Mesenchymal stem cell (in vitro differentiated cells and primary cell): Measurements from ENCODE around the gene TAAR9.
A peak's percentile ranks its signal among the peaks of the same experiment; 100 is the strongest.

ENCODE experiments used
- DNase-seq: peaks from one replicate; pipeline ENCODE4 v3.0.0-alpha.2; 2013
- H2AFZ ChIP-seq: one replicate; pipeline ENCODE4 v1.6.1; 2013; ENCODE audit warnings: low read depth, mild to moderate bottlenecking, control low read depth, inconsistent platforms, low read length, moderate library complexity
- H2AK5ac ChIP-seq: 2 replicates; pipeline ENCODE4 v1.6.1; 2013; ENCODE audit warnings: low read length, moderate library complexity, mild to moderate bottlenecking, inconsistent platforms; ENCODE audit not compliant: severe bottlenecking
- H2BK120ac ChIP-seq: one replicate; pipeline ENCODE4 v1.6.1; 2013; ENCODE audit warnings: low read depth, mild to moderate bottlenecking, inconsistent platforms, low read length, moderate library complexity
- H2BK12ac ChIP-seq, 2 experiments: one replicate each; pipeline ENCODE4 v1.6.1; 2013; ENCODE audit warnings: inconsistent platforms in 2 of 2, low read length in 2 of 2, mild to moderate bottlenecking in 2 of 2, moderate library complexity in 2 of 2, control low read depth in 1 of 2
- H2BK15ac ChIP-seq: one replicate; pipeline ENCODE4 v1.6.1; 2013; ENCODE audit warnings: mild to moderate bottlenecking, low read depth, inconsistent platforms; ENCODE audit not compliant: poor library complexity, severe bottlenecking
- H2BK5ac ChIP-seq: 2 replicates; pipeline ENCODE4 v1.6.1; 2013; ENCODE audit warnings: low read depth, mild to moderate bottlenecking, low read length, control low read depth, inconsistent platforms; ENCODE audit not compliant: poor library complexity, severe bottlenecking
- H3K14ac ChIP-seq, 2 experiments: one replicate each; pipeline ENCODE4 v1.6.1; 2013; ENCODE audit warnings: inconsistent platforms in 2 of 2, low read length in 2 of 2, control low read depth in 1 of 2, mild to moderate bottlenecking in 1 of 2, moderate library complexity in 1 of 2
- H3K18ac ChIP-seq, 2 experiments: one replicate each; pipeline ENCODE4 v1.6.1; 2013; ENCODE audit warnings: inconsistent platforms in 2 of 2, low read length in 2 of 2, control low read depth in 1 of 2, low read depth in 1 of 2, mild to moderate bottlenecking in 1 of 2
- H3K23ac ChIP-seq, 2 experiments: one replicate each; pipeline ENCODE4 v1.6.1; 2013; ENCODE audit warnings: inconsistent platforms in 2 of 2, low read length in 2 of 2, mild to moderate bottlenecking in 2 of 2, moderate library complexity in 2 of 2, control low read depth in 1 of 2
- H3K27ac ChIP-seq: 2 replicates; pipeline ENCODE4 v1.5.1; 2013; ENCODE audit warnings: mild to moderate bottlenecking, moderate library complexity, low read length, control low read depth, inconsistent platforms; ENCODE audit not compliant: poor library complexity, severe bottlenecking
- H3K27me3 ChIP-seq, 2 experiments: 2 replicates each; pipeline versions ENCODE4 v1.6.1 to v1.7.0; 2013; ENCODE audit warnings: low read length in 2 of 2, mild to moderate bottlenecking in 2 of 2, moderate library complexity in 2 of 2, control low read depth in 1 of 2, inconsistent platforms in 1 of 2; ENCODE audit not compliant: control insufficient read depth in 1 of 2, insufficient read depth in 1 of 2
- H3K36me3 ChIP-seq, 2 experiments: 2 replicates each; pipeline versions ENCODE4 v1.6.1 to v1.7.0; 2013; ENCODE audit warnings: low read length in 2 of 2, control low read depth in 1 of 2, inconsistent platforms in 1 of 2, low read depth in 1 of 2, mild to moderate bottlenecking in 1 of 2; ENCODE audit not compliant: insufficient read depth in 2 of 2, control insufficient read depth in 1 of 2
- H3K4ac ChIP-seq, 2 experiments: one replicate each; pipeline ENCODE4 v1.6.1; 2013; ENCODE audit warnings: inconsistent platforms in 2 of 2, low read length in 2 of 2, mild to moderate bottlenecking in 2 of 2, moderate library complexity in 2 of 2, control low read depth in 1 of 2, low read depth in 1 of 2
- H3K4me1 ChIP-seq: 2 replicates; pipeline ENCODE4 v1.6.1; 2013; ENCODE audit warnings: low read depth, low read length, control low read depth; ENCODE audit not compliant: control insufficient read depth, insufficient read depth
- H3K4me2 ChIP-seq: 2 replicates; pipeline ENCODE4 v1.6.1; 2013; ENCODE audit warnings: low read length, mild to moderate bottlenecking, inconsistent platforms; ENCODE audit not compliant: poor library complexity, severe bottlenecking
- H3K4me3 ChIP-seq, 2 experiments: 2 replicates each; pipeline versions ENCODE4 v1.5.1 to v1.7.0; 2013; ENCODE audit warnings: low read length in 2 of 2, mild to moderate bottlenecking in 2 of 2, control low read depth in 1 of 2, low read depth in 1 of 2; ENCODE audit not compliant: insufficient read depth in 1 of 2
- H3K79me1 ChIP-seq: replicated peaks from 2 replicates; pipeline ENCODE4 v1.6.1; 2013; ENCODE audit warnings: mild to moderate bottlenecking, control low read depth, low read length, inconsistent platforms; ENCODE audit not compliant: poor library complexity, severe bottlenecking
- H3K9ac ChIP-seq: 2 replicates; pipeline ENCODE4 v1.7.0; 2013; ENCODE audit warnings: mild to moderate bottlenecking, low read length, moderate library complexity
- H3K9me3 ChIP-seq: 2 replicates; pipeline ENCODE4 v1.7.0; 2013; ENCODE audit warnings: mild to moderate bottlenecking, low read length; ENCODE audit not compliant: control insufficient read depth
- H4K8ac ChIP-seq: one replicate; pipeline ENCODE4 v1.6.1; 2013; ENCODE audit warnings: inconsistent platforms, mild to moderate bottlenecking, low read length, moderate library complexity
- H4K91ac ChIP-seq: one replicate; pipeline ENCODE4 v1.6.1; 2013; ENCODE audit warnings: mild to moderate bottlenecking, low read length, inconsistent platforms
- WGBS: methylation state at CpG from one replicate; pipeline ENCODE4 v1.1.7; 2013; ENCODE audit warnings: mixed read lengths; 5-methylcytosine and 5-hydroxymethylcytosine counted together

The TAAR9 gene

DNA sequence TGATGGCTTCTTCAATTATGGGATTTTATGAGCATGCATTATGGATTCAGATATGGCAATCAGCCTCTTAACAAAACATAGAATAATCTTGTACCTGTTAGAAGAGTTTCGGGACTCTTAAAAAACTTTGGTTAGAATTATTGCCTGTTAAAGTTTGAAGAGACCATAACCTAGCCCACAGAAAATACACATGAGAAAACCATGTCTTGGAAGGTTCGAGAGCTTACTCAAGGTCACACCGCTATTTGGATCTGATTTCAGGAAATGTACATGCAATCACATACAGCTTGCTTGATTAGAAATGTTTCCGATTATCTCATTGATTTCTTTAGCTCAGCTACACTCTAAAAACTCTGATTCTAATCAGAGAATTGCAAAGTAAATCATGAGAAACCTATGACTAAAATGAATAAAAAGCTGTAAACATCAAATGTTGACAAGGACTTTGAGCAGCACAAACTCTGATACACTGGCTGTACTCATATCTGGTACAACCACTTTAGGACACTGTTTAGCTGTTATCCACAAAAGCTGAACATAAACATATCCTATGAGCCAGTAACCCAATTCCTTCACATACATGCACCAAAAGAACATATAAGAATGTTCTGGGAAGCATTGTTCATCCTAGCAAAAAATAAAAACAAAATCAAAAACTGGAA lies 41.4 kb upstream of the TAAR9 start:
- peaks cover 24% of the 10 kb centered on the region for H3K79me1 ChIP-seq
- H3K4me3 ChIP-seq, result no peak overlapping the region
- no peak overlapping the region for H2AK5ac ChIP-seq
- H2BK120ac ChIP-seq, result no peak overlapping the region
- H3K27me3 ChIP-seq, result no peaks in the 10 kb centered on the region
- peaks cover 11% of the 10 kb centered on the region for H3K9me3 ChIP-seq
- H3K27ac ChIP-seq, result no peak overlapping the region
- no peak overlapping the region for H2BK12ac ChIP-seq
- no peak overlapping the region for H4K91ac ChIP-seq
- no peak for DNase-seq
- no peaks in the 10 kb centered on the region for H3K4me1 ChIP-seq
- no peak overlapping the region for H2AFZ ChIP-seq
- no peak overlapping the region for H3K23ac ChIP-seq
- H4K8ac ChIP-seq, result no peak overlapping the region
- no peak overlapping the region for H3K4me2 ChIP-seq
- no peak overlapping the region for H3K18ac ChIP-seq
- peaks cover 18 to 77% of the 10 kb centered on the region in 2 experiments for H3K36me3 ChIP-seq
- 100% methylated on average over 1 of the region's 4 CpGs for WGBS
- peak overlapping the region; percentile 47 for H3K9ac ChIP-seq
- no peak overlapping the region for H2BK5ac ChIP-seq
- H3K4ac ChIP-seq, result no peak overlapping the region
- H3K14ac ChIP-seq, result no peak overlapping the region
- no peak overlapping the region for H2BK15ac ChIP-seq

DNA sequence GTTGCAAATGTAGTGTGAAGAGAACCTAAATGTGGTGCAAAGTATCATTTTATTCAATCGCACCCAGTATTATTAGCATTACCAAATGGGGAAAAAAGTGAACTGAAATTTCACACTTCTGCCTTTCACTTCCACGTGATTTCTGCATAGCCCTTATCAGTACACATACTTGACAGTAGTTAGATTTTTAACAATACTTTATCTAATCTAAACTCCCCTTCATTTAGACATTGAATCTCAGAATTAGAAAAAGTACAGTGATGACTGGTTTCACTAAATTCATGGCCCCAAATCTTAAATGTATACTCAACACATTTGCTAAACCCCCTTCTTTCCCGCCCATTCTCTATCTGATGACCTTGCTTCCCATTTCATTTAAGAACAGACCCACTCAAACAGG lies 39.4 kb upstream of the TAAR9 start:
- no peak for DNase-seq
- H3K79me1 ChIP-seq, result peaks cover 19% of the 10 kb centered on the region
- no peak overlapping the region for H2AK5ac ChIP-seq
- H3K36me3 ChIP-seq, result peaks cover 18 to 80% of the 10 kb centered on the region in 2 experiments
- no peak overlapping the region for H2AFZ ChIP-seq
- no peak overlapping the region for H2BK5ac ChIP-seq
- H3K4ac ChIP-seq, result no peak overlapping the region
- H3K4me3 ChIP-seq, result no peak overlapping the region
- no peaks in the 10 kb centered on the region for H3K27me3 ChIP-seq
- 89% methylated on average over 3 of the region's 3 CpGs for WGBS
- no peak overlapping the region for H3K4me2 ChIP-seq
- H4K8ac ChIP-seq, result no peak overlapping the region
- H4K91ac ChIP-seq, result no peak overlapping the region
- H3K4me1 ChIP-seq, result no peaks in the 10 kb centered on the region
- no peak overlapping the region for H3K23ac ChIP-seq
- no peak overlapping the region for H3K27ac ChIP-seq
- H2BK120ac ChIP-seq, result no peak overlapping the region
- H2BK15ac ChIP-seq, result no peak overlapping the region
- H3K9ac ChIP-seq, result no peak overlapping the region
- no peak overlapping the region for H3K14ac ChIP-seq
- no peak overlapping the region for H2BK12ac ChIP-seq
- no peak overlapping the region for H3K18ac ChIP-seq
- H3K9me3 ChIP-seq, result peaks cover 8% of the 10 kb centered on the region

DNA sequence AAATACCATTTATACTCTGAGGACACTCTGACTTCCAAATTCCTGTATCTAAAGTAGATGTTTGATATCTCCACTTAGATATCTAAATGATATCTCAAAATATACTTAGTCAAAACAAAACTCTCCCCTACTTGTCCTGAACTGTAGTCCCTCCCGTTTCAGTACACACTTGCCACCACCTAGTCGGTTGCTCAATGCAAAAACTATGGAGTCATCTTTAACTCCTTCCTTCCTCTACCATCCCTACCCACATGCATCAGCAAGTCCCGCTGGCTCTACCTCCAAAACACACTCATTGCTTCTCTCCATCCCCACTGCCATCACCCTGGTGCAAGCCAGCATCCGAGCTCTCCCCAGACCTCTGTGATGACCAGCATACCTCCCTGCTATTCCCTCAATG lies 38.3 kb upstream of the TAAR9 start:
- Histone ChIP-seq H4K91ac (no peak overlapping the region), H2AFZ (no peak overlapping the region), H3K27ac (no peak overlapping the region), H3K79me1 (peaks cover 15% of the 10 kb centered on the region), H3K23ac (no peak overlapping the region), H2BK120ac (no peak overlapping the region), H3K36me3 (peaks cover 16 to 69% of the 10 kb centered on the region in 2 experiments), H2BK5ac (no peak overlapping the region), H2BK12ac (no peak overlapping the region), H3K4ac (no peak overlapping the region), H3K27me3 (no peaks in the 10 kb centered on the region), H4K8ac (no peak overlapping the region), H3K4me2 (no peak overlapping the region), H3K9ac (peak overlapping the region; percentile 10), H3K14ac (no peak overlapping the region), H2BK15ac (no peak overlapping the region), H3K4me1 (peaks cover under 1% of the 10 kb centered on the region), H3K4me3 (no peak overlapping the region), H3K18ac (no peak overlapping the region), H2AK5ac (no peak overlapping the region), H3K9me3 (no peaks in the 10 kb centered on the region)
- DNase-seq, result no peak
- 88% methylated on average over 4 of the region's 4 CpGs for WGBS

DNA sequence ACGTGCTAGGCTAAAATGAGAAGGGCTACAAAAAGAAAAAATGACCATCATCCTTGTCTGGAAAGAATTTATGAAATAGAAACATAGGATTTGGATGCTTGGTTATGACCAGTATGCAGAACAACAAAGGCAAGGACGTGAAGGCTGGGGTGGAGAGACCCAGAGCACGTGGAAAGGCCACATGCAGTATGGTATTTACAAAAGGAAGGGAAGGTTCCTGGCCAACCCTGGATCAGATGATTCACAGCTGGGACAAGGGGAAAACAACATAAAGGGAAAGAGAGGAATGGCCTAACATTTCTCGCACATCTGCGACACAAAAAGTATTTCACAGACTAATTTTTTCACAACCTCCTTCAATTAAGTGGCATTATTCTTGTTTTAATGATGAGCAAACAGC lies 33.3 kb upstream of the TAAR9 start:
- Histone ChIP-seq H3K14ac (no peak overlapping the region), H2BK12ac (no peak overlapping the region), H2BK5ac (no peak overlapping the region), H3K18ac (no peak overlapping the region), H2BK15ac (no peak overlapping the region), H3K79me1 (peaks cover 8% of the 10 kb centered on the region), H4K91ac (no peak overlapping the region), H3K27ac (no peak overlapping the region), H3K23ac (peak overlapping the region in 1 of 2 experiments; percentile 73), H3K27me3 (no peaks in the 10 kb centered on the region), H2BK120ac (no peak overlapping the region), H3K9me3 (no peaks in the 10 kb centered on the region), H3K4me1 (peaks cover 2% of the 10 kb centered on the region), H3K4ac (no peak overlapping the region), H3K4me2 (no peak overlapping the region), H3K4me3 (no peak overlapping the region), H2AK5ac (no peak overlapping the region), H4K8ac (no peak overlapping the region), H3K9ac (no peak overlapping the region), H2AFZ (no peak overlapping the region), H3K36me3 (peaks cover 22 to 54% of the 10 kb centered on the region in 2 experiments)
- WGBS, result 66% methylated on average over 3 of the region's 5 CpGs
- DNase-seq, result peak; percentile 7
